HG03280 (cell line): ENCODE data around the gene FCER2.
"Not testable (repeated sequence)": the region's sequence is repeated elsewhere in the genome, so short reads cannot be mapped to it uniquely, and the experiment has no call there.

Source experiments
- ATAC-seq: cut with Tn5 transposase; IDR thresholded peaks from one replicate; pipeline ENCODE4 v1.9.1; 2021; ENCODE audit warnings: mild to moderate bottlenecking, moderate library complexity; ENCODE audit not compliant: unreplicated experiment

Gene FCER2, protein sequence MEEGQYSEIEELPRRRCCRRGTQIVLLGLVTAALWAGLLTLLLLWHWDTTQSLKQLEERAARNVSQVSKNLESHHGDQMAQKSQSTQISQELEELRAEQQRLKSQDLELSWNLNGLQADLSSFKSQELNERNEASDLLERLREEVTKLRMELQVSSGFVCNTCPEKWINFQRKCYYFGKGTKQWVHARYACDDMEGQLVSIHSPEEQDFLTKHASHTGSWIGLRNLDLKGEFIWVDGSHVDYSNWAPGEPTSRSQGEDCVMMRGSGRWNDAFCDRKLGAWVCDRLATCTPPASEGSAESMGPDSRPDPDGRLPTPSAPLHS

DNA sequence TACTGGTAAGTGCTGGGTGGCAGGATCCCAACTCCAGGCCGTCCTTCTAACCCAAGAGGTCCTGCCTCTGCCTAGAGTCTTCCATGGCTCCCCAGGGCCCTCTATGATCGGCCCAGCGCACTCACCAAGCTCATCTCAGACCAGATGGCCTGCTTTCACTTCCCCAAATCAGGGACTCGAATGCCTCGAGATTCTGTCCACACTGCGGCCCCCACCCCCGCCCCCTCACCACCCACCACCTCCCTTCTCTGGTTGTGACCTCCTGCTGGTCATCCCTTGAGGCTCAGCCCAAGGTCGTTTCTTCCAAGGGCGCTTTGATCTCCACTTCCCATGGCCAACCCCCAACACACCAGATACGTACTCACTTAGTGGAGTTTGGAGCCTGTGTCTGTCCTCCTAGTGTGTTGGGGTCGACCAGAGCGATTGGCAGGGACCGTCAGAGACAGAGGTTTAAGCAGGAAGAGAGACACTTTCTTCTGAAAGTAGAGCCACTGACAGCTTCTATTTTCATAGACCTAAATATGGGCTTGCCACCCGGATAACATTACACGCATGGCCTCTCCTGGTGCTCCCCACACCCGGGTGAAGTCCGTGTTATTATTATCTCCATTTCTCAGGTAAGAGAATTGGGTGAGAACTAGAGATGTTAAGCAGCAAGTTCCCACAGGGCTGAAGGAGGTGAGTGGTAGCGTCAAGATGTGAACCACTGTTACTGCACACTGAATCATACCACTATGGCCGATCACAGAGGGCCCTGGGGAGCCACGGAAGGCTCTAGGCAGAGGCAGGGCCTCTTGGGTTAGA is at the start of gene FCER2:
FCER2 (minus strand) TSS at position 478 of the 804 bp plus-strand sequence. CDS start 2,371 bp downstream, outside the sequence.
- ATAC-seq = peak; percentile 41

DNA sequence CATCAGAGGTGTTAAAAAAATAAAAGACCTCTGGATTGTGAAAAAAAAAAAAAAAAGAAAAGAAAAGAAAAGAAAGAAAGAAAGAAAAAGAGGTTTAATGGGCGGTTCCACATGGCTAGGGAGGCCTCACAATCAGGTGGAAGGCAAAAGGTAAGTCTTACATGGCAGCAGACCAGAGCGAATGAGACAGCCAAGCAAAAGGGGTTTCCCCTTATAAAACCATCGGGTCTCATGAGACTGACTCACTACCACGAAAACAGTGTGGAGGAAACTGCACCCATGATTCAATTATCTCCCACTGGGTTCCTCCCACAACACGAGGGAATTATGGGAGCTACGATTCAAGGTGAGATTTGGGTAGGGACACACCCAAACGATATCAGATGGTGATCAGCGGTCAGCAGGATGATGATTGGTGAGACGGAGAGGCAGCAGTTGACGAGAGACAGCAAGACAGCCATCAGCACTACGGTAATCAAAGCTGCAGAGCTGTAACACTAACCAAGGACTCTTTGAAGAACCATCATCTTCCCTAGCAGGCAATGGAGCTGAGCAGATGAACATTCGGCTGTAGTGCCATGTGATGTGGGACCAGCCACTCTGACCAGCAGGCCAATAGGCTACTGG is 49.3 kb upstream of the FCER2 start:
- ATAC-seq = no peak

DNA sequence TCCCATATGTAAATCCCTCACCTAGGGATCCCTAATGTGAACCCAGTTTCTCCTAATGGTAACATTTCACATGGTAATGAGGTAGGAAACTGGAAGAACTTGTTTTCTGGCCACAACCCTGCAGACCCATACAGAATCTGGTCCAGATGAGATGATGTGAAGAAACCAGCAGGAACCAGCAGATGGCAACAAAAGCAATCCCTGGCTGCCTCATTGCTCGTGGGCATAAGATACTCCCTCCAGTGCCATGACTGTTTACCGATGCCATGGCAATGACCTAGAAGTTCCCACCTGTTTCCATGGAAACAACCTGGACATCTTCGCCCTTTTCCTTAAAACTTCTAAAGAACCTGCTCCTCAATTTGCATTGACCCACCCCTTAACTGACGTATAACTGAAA is 46.8 kb upstream of the FCER2 start:
- ATAC-seq = no peak

DNA sequence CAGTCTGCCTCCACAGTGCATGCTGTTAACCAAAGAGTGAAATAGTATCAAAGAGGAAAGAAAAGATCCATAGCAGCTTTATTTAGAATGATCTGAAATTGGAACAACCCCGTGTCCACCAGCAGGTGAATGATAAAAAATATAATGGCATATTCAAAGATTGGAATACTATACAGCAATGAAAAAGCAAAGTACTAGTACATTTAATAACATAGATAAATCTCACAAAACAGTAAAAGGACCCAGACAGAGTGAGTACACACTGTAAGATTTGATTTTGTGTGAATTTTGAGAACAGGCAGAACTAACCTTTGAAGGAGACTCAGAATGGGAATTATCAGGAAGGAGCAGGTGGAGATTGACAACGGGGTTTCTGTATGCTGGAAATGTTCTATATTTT is 46.2 kb upstream of the FCER2 start:
- ATAC-seq = no peak

DNA sequence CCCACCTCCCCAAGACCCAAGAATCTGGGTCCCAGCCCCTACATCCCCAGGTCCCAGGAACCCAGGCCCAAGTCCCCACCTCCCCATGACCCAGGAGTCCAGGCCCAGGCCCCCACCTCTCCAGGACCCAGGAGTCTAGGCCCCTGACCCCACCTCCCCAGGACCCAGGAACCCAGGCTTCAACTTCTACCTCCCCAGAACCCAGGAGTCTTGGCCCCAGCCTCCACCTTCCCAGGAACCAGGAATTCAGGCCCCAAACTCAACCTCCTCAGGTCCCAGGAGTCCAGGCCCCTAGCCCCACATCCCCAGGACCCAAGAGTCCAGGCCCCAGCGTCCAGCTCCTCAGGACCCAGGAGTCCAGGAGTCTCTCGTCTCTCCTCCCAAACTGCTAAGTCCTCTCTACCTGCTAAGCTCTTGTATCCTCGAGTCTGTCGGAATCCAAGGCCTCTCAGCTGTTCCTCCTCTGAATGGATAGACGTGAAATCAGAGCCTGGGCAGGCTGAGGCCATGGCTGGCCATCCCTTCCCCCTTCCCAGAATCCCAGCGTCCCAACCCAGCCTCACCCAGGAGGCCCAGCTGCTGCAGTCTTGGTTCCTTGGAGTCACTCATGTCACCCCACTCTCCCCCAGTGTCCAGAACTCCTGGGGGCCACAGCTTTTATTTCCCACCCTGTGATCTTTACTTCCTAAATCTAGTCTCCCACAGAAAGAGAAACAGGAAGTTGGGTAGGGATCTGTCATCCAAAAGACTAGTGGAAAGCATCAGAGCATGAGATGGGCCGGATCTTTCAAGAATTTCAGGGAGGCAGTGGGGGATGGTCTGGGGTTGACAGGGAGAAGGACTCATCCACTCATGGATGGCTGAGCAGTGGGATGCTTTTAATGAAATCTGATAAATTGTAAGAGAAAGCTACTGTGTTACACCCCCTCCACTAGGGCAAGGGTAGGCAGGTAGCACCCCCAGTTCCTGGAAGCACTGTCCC is 45.3 kb upstream of the FCER2 start, which contains the start of gene CD209:
CD209 (minus strand) TSS at position 632 of the 982 bp plus-strand sequence; CDS start at position 609, 23 bp downstream.
- no peak for ATAC-seq

DNA sequence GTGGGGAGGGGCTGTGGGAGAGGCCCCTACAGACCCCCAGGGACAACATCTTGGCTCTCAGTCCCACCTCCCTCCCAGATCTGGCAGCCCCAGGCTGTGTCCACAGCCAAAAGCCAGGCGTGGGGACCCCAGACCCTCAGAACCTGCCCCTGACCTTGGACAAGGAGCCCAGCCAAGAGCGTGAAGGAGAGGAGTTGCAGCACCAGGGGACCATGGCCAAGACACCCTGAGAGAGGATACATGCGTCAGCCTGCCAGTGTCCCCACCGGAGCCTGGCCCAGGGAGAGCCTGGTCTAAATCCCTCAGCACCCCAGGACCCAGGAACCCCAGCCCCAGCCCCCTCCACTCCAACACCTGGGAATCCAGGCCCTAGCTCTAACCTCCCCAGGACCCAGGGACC is 44.4 kb upstream of the FCER2 start:
- not testable (repeated sequence) for ATAC-seq

DNA sequence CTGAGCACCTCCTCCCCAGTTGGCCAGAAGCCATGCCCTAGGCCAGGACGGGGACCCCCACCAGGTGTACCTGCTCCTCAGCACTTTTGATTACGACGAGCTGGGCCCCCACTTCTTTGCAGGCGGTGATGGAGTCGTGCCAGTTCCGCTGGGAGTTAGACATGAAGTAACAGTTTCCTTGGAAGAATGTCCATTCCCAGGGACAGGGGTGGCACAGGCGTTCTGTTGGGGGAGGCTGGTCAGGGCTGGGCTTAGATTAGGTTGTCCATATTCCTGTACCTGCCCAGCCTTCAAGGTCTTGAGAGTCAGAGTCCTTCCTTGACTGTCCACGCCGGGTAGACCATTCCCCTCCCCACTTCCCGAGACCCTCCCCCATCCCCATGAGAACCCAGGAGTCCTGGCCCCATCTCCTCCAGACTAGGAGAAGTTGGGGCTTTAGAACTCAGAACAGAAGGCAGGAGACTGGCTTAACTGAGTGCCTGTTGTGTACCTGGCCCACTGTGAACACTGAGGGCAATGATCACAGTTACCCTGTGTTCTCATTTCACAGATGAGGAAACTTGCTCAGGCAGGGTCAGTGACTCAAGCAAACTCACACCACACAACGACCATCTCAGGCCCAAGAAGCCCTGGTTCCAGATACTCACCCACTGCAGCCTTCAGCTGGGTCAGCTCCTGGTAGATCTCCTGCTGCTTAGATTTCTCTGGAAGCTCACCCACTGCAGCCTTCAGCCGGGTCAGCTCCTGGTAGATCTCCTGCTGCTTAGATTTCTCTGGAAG is 43.1 kb upstream of the FCER2 start:
- ATAC-seq = no peak

DNA sequence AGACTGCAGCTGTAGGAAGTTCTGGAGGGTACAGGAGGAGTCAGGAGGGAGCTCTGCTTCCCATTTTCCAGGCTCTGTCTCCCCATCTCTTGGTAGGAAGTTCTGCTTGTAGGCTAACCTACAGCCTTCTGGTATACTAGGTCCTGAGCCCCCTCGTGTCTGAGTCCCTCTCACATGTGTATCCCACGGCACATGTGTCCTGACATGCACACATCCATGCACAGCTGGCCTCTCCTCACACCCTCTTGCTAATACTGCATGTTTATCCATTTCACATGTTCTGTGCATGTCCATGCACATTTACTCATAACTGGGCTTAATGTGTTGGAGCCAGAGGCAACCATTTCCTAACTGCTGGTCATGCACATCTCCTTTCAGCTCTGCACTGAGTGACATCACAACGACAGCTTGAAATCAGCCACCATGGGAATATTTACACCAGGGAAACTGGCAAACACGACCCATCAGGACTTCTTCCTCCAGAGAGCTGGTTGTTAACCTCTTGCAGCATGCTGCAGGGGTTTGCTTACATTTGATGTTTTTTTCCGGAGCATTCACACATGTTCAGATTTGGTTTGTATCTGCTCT is 42.4 kb upstream of the FCER2 start:
- ATAC-seq = no peak

DNA sequence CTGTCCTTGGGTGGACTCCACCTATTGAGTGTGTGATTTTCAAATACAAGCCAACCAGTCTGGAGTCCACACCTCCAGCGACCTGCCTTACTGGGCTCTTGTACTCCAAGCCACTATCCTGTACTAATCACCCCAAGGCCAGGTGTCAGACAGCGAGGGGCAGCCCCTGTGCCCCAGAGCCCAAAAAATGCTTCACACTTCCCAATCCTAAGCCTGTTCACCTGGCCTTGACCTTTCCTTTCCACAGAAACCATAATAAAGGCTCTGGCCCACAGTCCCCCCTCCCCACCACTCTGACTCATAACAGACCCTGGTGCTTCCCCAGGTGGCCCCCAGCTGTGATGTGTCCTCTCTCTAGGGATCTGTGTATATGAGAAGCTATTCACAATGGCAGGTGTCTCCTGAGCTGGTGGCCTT is 41.5 kb upstream of the FCER2 start:
- peak; percentile 75 for ATAC-seq

DNA sequence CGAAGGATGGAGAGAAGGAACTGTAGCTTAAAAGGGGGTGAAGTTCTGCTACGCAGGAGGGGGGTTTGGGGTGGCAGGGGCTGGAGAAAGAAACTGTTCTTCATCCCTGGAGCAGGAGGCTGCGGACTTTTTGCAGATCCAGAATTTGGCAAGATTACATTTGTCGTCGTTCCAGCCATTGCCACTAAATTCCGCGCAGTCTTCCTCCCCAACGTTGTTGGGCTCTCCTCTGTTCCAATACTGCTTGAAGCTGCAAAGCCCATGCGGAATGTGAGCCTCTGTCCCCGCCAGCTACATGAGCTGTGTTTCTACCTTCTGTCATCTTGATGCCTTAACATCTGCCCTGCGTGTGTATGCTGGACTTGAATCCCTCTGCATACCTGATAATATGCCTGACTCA is 41.1 kb upstream of the FCER2 start:
- ATAC-seq = no peak

DNA sequence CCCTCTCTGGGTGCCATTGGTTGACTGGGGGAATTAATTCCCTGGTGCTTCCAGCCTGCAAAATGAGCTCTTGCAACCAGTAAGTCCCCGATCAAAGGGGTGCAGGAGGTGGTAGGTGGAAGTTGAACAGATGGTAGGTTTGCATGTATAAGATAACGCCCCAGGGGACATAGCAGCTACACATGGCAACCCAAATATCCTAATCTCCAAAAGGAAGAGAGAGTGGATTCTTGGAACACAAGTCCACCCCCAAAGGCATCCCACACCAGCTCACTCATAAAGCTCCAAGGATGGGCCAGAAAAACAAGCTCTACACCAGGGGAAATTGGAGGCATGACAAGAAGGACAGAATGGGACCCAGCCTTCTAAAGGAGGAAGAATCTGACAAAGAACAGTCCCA is 40.6 kb upstream of the FCER2 start:
- no peak for ATAC-seq

DNA sequence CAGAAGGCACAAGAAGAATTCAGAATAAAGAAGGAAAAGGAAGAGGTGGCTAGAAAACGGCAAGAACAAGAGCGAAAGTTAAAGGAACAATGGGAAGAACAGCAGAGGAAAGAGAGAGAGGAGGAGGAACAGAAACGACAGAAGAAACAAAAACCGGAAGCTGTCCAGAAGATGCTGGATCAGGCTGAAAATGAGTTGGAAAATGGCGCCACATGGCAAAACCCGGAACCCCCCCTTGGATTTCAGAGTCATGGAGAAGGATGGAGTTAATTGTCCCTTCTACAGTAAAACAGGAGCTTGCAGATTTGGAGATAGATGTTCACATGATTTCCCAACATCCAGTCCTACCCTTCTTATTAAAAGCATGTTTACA is 38.7 kb upstream of the FCER2 start:
- ATAC-seq = no peak

DNA sequence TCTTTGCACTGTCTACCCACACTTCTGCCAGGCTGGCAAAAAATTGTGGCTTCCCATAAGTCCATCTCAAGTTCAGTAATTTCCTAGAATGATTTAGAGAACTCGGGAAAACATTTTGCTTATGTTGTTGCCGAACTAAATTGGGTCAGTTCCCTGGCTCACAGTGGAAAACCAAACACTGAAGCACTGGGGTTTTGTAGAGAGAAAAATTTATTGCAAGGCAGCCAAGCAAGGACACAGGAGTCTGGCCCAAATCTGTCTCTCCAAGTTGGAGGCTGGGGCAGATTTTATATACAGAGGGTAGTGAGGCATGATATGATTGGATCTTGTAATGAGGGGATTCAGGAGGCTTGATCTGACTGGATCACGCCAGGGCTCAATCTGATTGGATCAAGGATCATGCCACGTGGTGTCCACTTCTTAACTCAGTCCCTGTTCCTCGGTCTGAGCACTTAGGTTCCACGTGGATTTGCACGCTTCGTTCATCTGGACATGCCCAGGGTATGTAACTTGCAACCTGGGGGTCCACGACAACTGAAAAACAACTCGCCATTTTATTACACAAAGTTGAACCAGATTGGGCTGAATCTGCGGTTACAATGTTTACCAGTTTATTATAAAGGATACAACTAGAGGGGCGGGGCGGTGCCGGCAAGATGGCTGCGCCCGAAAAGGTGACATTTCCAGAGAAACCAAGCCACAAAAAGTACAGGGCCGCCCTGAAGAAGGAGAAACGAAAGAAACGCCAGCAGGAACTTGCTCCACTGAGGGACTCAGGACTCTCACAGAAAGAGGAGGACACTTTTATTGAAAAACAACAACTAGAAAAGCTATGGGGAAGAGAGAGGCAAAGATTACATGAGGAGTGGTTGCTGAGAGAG is 38.1 kb upstream of the FCER2 start:
- ATAC-seq = no peak

DNA sequence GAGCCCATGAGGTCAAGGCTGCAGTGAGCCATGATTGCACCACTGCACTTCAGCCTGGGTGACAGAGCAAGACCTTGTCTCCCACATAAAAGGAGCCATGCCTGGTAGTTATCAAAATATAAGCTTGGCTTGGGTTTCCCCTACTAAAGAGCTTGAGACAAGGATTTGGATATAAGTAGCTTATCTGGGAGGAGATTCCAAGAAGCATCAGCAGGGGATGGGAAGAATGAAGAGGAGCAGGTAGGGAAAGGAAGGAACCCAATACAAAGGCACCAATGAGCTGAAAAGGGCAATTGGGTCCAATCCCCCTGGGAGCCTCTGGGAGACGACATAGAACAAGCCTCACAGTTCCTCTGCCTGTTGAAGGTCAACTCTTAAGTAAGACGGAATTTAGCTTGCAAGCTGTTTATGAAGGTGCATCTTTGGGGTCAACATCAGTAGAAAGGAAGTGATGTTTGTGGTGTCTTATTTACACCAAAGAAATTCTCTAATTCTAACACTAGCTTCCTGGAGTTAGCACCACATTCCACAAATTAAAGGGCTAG is 37.4 kb upstream of the FCER2 start:
- no peak for ATAC-seq

DNA sequence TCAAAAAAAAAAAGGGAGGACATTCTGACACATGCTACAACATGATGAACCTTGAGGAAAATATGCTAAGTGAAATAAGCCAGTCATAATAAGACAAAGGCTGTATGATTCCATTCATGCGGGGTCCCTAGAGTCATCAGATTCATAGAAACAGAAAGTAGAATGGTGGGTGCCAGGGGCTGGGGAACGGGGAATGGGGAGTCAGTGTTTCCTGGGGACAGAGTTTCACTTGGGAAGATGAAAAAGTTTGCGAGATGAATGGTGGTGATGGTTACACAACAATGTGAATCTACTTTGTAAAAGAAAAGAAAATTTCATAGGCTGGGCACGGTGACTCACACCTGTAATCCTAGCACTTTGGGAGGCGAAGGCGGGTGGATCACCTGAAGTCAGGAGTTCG is 36.1 kb upstream of the FCER2 start:
- ATAC-seq = no peak

DNA sequence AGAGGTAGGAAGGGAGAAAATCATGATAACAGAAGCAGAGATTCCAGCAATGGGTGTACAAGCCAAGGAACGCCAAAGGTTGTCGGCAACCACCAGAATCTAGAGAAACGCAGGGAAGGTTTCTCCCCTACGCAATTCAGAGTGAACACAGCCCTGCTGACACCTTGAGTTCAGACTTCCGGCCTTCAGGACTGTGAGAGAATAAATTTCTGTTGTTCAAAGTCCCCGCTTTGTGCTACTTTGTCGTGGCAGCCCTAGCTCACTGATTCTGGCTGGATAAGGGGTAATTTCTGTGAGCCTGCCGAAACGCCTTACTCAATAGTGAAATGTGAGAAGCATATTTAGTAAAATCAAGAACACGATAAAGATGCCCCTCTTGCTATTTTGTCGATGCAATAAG is 35.3 kb upstream of the FCER2 start:
- no peak for ATAC-seq

DNA sequence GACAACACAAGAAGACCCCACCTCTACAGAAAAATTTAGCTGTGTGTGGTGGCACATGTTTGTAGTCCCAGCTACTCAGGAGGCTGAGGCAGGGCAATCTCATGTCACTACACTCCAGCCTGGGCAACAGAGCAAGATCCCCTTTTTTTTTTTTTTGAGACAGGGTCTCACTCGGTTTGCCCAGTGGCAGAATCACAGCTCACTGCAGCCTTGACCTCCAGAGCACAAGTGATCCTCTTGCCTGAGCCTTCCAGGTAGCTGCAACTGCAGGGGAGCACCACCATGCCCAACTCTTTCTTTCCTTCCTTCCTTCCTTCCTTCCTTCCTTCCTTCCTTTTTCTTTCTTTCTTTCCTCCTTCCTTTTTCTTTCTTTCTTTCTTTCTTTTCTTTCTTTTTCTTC is 34.2 kb upstream of the FCER2 start:
- no peak for ATAC-seq
